ENCODE results near the gene FAM9A.

Gene FAM9A

GRCh38 chrX:8748855-8749254, 52.3 kb downstream of the FAM9A start:
- DNase-seq (ENCODE audit: low spot score), result peak; percentile 24
- TF ChIP-seq CTCF (IDR thresholded peaks at IDR 0.05; ENCODE audit: extremely low read depth, missing control alignments), result no peak

GRCh38 chrX:8743126-8743732, 58.0 kb downstream of the FAM9A start:
- peak; percentile 22 for DNase-seq (ENCODE audit: low spot score)

GRCh38 chrX:8741981-8742380, 59.2 kb downstream of the FAM9A start:
- no peak for TF ChIP-seq CTCF (IDR thresholded peaks at IDR 0.05; ENCODE audit: extremely low read depth, missing control alignments)
- no peak for DNase-seq (ENCODE audit: low spot score)

More at GRCh38 chrX:8743126-8743732, 58.0 kb downstream of the FAM9A start:
- peak; percentile 13 for TF ChIP-seq CTCF (IDR thresholded peaks at IDR 0.05; ENCODE audit: extremely low read depth, missing control alignments)
